Stimulated activated naive B cell treated with anti-CD40 and anti-IgM and Interleukin-4, amounts not matched to agents 10 μg/mL and 1 μg/mL and 100 μg/mL, for 72 hours (primary cell): ENCODE results near the gene GH2.
"Not testable (repeated sequence)": the region's sequence is repeated elsewhere in the genome, so short reads cannot be mapped to it uniquely, and the experiment has no call there.

Experiments
- ATAC-seq, 2 donors: fragments of 150-1000 bp; cut with Tn5 transposase; replicated peaks; 2 replicates each; pipeline ENCODE4 v1.10.0; 2021; ENCODE audit warnings: moderate library complexity in 1 of 2
- DNase-seq: peaks from one replicate; pipeline ENCODE4 v3.0.0; 2021
- H3K27ac Mint-ChIP-seq: one replicate; pipeline ENCODE4 v1.8.0; 2022; ENCODE audit warnings: mild to moderate bottlenecking, mixed read lengths
- H3K27me3 Mint-ChIP-seq, 2 donors: one replicate each; pipeline ENCODE4 v1.8.0; 2022; ENCODE audit warnings: mixed read lengths in 2 of 2
- H3K36me3 Mint-ChIP-seq, 2 donors: one replicate each; pipeline ENCODE4 v1.8.0; 2022; ENCODE audit warnings: mixed read lengths in 2 of 2, mild to moderate bottlenecking in 1 of 2
- H3K4me1 Mint-ChIP-seq, 2 donors: one replicate each; pipeline ENCODE4 v1.8.0; 2022; ENCODE audit warnings: mixed read lengths in 2 of 2, mild to moderate bottlenecking in 1 of 2
- H3K4me3 Mint-ChIP-seq, 2 donors: one replicate each; pipeline ENCODE4 v1.8.0; 2022; ENCODE audit warnings: mild to moderate bottlenecking in 2 of 2, mixed read lengths in 2 of 2, moderate library complexity in 1 of 2
- H3K9me3 Mint-ChIP-seq, 2 donors: one replicate each; pipeline ENCODE4 v1.8.0; 2022; ENCODE audit warnings: mixed read lengths in 2 of 2, mild to moderate bottlenecking in 1 of 2

GH2 gene

DNA sequence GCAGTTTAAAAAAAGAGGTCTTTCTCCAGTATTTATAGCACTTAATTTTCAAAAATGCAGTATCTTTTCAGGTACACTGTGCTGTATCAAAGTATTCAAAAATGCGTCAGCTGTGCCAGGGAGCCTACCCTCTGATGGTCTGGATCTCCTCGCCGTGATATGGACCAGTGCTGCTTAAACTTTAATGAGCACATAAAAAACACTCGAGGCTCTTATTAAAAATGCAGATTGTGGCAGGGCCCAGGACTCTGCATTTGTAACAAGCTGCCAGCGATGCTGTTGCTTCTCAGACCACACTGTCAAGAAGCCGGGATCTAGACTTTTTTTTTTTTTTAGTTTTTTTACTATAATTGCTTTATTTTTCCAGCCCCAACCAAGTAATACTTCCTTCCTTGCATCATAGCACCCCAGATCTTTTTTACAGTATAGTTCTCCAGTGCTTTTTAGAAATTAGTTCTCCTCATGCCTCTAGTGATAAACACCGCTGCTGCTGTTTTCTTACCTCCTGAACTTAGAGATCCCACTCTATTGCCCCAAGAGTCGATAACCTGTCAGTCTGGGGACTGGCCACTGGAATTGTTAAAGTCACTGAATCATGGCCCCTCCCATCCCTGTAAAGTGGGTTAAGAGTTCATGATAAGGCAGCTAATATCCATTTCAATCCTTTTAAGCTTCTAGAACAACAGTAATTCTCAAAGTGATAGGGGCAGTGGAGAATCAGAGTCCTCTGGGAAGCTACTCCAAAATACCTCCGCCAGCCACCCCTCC is 37.6 kb downstream of the GH2 start:
- no peak for DNase-seq

DNA sequence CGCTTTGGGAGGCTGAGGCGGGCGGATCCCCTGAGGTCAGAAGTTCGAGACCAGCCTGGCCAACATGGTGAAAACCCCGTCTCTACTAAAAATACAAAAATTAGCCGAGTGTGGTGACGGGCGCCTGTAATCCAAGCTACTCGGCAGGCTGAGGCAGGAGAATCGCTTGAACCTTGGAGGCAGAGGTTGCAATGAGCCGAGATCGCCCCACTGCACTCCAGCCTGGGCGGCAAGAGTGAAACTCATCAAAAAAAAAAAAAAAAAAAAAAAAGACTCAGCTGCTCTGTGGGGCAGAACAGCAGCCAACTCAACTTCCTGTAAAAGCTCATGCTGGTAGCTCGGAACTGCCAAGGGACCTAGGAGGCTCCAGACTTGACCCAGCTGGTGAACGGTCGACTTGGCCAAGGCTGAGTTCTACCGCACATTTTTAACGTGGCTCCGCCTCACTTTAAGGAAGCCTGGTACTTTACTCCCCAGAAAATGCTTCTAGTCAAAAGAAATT is 38.3 kb downstream of the GH2 start:
- DNase-seq: peak; percentile 58
- peak; percentile 55 for ATAC-seq
- peaks cover 26 to 54% of the 10 kb centered on the region in 2 donors for H3K4me1 Mint-ChIP-seq

More for the DNA sequence above, 37.6 kb downstream of the GH2 start:
- Mint-ChIP-seq H3K9me3 (peaks cover 0 to 8% of the 10 kb centered on the region in 2 donors), H3K4me3 (peak overlapping the region; percentile 88 to 97), H3K27ac (peak overlapping the region; percentile 98), H3K27me3 (no peaks in the 10 kb centered on the region), H3K36me3 (peaks cover 11 to 13% of the 10 kb centered on the region in 2 donors), H3K4me1 (peaks cover 25 to 54% of the 10 kb centered on the region in 2 donors)
- no peak for ATAC-seq

DNA sequence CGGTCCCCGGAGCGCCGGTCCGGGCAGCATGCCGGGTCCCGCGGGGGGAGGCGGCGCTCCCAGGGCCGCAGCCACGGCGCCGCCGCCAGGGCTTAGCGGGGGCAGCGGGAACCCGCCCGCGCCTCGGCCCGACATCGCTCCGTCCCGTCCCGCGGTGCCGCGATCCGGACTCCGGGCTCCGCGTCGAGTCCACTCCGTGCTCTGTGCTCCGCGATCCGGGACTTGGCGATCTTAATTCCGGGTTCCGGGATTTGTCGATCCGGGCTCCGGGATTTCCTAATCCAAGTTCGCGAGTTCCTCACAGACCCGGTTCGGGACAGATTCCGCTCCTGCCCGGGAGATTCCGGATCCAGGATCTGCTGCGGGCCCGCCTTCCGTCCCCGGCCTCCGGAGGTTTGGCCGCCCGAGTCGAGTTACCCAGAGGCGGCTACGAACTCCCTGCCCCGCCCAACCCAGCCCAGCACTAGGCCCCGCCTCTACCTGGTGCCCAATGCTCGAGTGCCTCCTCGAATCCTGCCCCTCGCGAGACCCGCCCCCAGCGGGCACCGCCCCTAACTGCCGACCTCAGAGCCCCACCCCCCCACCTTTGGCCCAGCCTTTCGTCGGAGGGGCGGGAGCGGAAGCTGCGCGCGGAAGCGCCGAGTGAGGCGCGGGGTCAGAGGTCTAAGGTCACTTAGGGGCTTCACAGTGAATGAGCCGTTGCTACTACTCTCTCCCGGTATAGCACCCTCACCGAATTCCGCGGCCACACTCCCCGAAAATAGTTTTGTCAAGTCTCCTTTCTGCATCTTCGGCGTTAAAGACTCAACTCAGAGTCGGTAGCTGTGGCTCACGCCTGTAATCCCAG is 39.0 kb downstream of the GH2 start, which contains the start of gene SMARCD2:
Gene SMARCD2 (minus strand): TSS at position 146 of the 847 bp plus-strand sequence. CDS start 11 bp downstream, at position 135.
- peak within 1 kb of the TSS; percentile 98 for H3K27ac Mint-ChIP-seq
- H3K36me3 Mint-ChIP-seq: peaks cover 5 to 10% of the 10 kb centered on the region in 2 donors
- peaks cover 26 to 54% of the 10 kb centered on the region in 2 donors for H3K4me1 Mint-ChIP-seq
- DNase-seq (peak; percentile 97), ATAC-seq (peak; percentile 85 to 89)
- no peaks in the 10 kb centered on the region for H3K9me3 Mint-ChIP-seq
- peak within 1 kb of the TSS; percentile 96 to 97 for H3K4me3 Mint-ChIP-seq
- no peaks in the 10 kb centered on the region for H3K27me3 Mint-ChIP-seq

More for the DNA sequence above, 38.3 kb downstream of the GH2 start:
- H3K27me3 Mint-ChIP-seq, H3K36me3 Mint-ChIP-seq, H3K9me3 Mint-ChIP-seq: not testable (repeated sequence)
- Mint-ChIP-seq H3K4me3 (peak overlapping the region; percentile 88 to 97), H3K27ac (peak overlapping the region; percentile 98)

DNA sequence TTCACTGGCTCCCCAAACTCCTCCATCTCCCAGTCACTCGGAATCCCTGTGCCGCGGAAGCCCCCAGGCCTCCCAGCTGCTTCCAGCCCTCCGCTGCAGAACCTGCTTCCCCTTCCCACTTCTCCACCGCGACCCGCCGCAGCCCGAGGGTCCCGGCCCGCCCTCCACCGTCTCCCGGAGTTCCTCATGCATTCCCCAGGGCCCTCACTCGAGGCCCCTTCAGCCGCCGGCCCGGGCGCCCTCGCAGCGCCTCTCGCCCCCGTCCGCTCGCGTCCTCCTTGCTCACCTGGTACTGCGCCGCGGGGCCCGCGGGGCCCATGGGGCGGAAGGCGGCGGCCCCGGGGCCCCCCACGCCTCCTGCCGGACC is 39.6 kb downstream of the GH2 start:
- H3K4me3 Mint-ChIP-seq: peak overlapping the region; percentile 96 to 97
- H3K9me3 Mint-ChIP-seq: no peaks in the 10 kb centered on the region
- peak; percentile 40 to 47 for ATAC-seq
- peak overlapping the region; percentile 95 for H3K27ac Mint-ChIP-seq
- no peak for DNase-seq
- peaks cover 7 to 11% of the 10 kb centered on the region in 2 donors for H3K36me3 Mint-ChIP-seq
- peaks cover 26 to 56% of the 10 kb centered on the region in 2 donors for H3K4me1 Mint-ChIP-seq
- H3K27me3 Mint-ChIP-seq: no peaks in the 10 kb centered on the region

DNA sequence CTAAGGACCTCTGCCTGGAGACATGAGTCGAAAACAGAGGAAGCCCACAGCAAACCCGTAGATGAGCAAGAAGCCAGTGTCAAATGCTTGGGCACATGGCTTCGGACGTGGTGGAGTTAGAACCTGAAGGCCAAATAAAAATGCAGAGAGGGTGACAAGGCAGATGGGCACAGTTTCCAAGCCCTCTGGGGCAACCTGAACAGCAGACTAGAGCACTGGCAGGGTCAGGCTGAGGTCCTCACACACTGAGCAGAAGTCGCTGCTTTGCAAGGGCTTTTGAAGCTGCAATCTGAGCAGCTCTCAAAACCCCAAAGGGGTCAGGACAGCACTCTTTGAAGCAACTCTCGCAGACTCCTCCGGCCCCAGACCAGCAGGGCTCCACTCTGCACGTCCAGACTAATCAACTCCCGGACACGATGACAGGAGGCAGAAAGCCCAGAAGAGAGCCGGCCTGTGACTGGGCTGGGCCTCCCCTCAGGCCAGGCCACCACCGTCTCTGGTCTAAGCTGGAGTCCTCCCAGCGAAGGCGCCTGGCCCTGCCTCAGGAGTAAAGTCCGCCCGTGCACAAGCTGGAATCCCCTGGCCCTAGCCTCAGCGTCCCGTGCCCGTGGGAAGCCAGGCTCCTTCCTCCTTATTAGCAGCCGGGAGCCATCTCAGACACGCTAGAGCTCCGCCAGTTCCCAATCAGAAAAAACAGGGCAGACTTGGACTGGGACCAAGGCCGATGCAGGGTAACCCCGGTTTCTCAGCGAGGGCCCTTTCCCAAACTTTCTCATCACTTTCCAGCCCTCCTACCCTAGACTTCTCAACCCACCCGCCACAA is 40.2 kb downstream of the GH2 start:
- no peak for ATAC-seq
- DNase-seq: no peak

DNA sequence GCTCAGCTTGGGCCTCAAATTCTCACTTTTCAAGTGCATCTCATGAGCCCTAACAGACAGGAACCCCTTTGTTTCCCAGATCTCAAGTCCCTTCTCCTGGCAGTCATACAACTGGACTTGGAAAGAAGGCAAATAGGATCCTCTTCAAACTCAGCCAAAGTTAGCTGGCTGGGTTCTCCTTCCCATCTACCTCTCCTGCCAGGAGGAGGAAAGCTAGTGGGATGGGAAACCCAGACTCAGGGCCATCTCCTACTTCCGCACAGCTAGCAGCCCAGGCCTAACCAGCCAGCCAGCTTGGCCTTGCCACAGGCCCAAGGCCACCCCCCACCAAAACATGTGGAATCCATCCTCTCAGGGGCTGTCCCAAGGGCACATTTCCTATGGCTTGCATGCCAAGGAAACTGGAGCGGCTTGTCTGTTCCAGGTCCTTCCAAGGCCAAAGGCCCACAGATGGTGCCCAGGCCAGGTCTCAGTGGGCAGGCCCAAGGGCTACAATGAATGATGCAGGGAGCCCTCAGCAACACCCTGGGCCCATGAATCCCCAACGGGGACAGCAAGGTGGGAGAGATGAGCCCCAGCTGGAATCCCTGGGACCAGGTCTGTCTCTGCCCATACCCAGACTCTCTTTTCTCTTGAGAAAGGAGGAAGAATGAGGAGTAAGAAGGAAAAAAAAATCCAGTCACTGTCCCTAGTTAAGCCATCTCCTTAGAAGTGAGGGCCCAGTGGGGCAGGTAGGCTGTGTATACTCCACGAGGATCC is 41.0 kb downstream of the GH2 start:
- H3K36me3 Mint-ChIP-seq: peaks cover 14% of the 10 kb centered on the region in 2 donors
- ATAC-seq (no peak), DNase-seq (no peak)
- peak overlapping the region; percentile 56 for H3K27ac Mint-ChIP-seq
- peaks cover 28 to 62% of the 10 kb centered on the region in 2 donors for H3K4me1 Mint-ChIP-seq
- H3K4me3 Mint-ChIP-seq: peak overlapping the region; percentile 96 to 97
- no peaks in the 10 kb centered on the region for H3K27me3 Mint-ChIP-seq
- no peaks in the 10 kb centered on the region for H3K9me3 Mint-ChIP-seq

More for the DNA sequence above, 40.2 kb downstream of the GH2 start:
- Mint-ChIP-seq H3K9me3 (no peaks in the 10 kb centered on the region), H3K27me3 (no peaks in the 10 kb centered on the region), H3K27ac (peak overlapping the region; percentile 95), H3K4me3 (peak overlapping the region; percentile 96 to 97), H3K4me1 (peaks cover 28 to 59% of the 10 kb centered on the region in 2 donors), H3K36me3 (peaks cover 11 to 14% of the 10 kb centered on the region in 2 donors)

DNA sequence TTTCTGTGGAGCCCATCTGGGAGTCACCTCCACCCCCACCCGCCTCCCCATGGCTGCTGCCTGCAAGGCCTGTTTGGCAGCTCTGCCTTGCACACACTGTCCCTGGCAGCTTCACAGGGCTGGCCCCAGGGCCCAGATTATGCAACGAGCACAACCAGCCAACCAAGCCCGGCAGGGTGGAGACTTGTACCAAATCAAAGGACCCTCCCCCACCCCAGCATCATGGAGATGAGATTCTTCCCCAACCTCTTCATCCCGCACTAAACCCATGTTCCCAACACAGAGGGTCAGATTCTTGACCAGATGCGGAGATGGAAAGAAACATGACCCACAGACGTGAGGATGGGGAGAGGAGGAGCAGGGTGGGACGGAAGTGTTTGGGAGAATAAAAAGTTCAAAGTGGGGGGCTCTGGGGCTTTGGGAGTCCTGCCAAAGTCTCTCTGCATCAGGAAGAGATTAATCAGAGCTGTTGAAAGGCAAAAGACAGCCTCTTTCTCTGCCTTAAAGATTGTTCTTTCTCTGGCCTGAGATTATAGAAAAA is 43.0 kb downstream of the GH2 start:
- Mint-ChIP-seq H3K9me3 (no peaks in the 10 kb centered on the region), H3K27me3 (no peaks in the 10 kb centered on the region), H3K4me3 (peak overlapping the region in 1 of 2 donors; percentile 13), H3K27ac (no peak overlapping the region), H3K36me3 (peaks cover 29 to 32% of the 10 kb centered on the region in 2 donors), H3K4me1 (peaks cover 29 to 74% of the 10 kb centered on the region in 2 donors)
- no peak for ATAC-seq
- no peak for DNase-seq

DNA sequence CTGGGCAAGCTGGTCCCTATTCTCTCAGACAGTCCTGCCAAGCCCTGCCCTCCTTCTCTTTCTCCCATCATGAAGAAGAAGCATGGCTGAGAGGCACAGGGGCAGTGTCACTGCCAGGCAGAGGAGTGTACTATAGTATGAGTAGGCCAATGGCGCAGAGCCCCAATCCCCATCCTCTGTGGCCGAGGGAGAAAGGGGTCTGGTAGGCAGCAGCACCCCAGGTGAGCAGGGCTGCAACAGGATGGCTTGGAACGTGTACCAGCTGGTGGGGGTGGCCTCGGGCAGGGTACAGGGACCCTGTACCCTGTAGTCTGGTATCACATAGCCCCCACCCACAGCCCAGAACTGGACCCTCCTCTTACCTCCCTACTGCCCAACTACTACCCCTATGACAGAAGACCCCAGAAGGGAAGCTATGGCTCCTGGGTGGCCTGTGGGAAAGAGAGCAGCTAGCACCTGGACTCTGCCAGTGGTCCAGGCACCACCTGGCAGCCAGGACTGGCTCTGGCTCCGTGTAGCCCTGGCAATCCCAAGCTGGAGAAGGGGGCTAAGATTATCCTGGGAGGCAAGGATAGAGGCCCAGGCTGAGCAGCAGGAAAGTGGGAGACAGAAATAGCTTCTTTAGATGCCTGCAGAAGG is 43.7 kb downstream of the GH2 start:
- Mint-ChIP-seq H3K27me3 (no peaks in the 10 kb centered on the region), H3K4me1 (peaks cover 29 to 71% of the 10 kb centered on the region in 2 donors), H3K9me3 (no peaks in the 10 kb centered on the region), H3K36me3 (peaks cover 34 to 38% of the 10 kb centered on the region in 2 donors), H3K27ac (peak overlapping the region; percentile 79), H3K4me3 (no peak overlapping the region)
- ATAC-seq (no peak), DNase-seq (no peak)

DNA sequence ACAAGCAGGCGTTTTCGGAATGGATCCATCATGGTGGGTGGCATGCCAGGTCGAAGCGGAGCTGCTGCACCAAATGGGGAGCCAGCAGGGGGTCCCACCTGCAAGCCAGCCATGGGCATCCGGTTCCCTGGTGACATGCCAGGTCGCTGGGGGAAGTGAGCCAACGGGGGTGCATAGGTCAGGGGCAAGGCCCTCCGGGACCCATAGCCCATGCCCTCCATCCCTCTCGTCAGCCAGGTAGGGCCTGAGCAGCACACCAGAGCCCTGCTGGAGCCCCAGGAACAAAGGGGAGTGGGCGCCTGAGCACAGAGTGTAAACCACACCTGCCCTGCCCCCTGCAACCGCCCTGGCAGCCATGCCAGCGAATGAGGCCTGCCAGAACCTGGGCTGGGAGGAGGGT is 44.3 kb downstream of the GH2 start:
- ATAC-seq (no peak), DNase-seq (no peak)
- no peaks in the 10 kb centered on the region for H3K27me3 Mint-ChIP-seq
- peaks cover 29 to 70% of the 10 kb centered on the region in 2 donors for H3K4me1 Mint-ChIP-seq
- no peak overlapping the region for H3K4me3 Mint-ChIP-seq
- H3K36me3 Mint-ChIP-seq: peaks cover 34 to 38% of the 10 kb centered on the region in 2 donors
- no peaks in the 10 kb centered on the region for H3K9me3 Mint-ChIP-seq
- H3K27ac Mint-ChIP-seq: no peak overlapping the region

DNA sequence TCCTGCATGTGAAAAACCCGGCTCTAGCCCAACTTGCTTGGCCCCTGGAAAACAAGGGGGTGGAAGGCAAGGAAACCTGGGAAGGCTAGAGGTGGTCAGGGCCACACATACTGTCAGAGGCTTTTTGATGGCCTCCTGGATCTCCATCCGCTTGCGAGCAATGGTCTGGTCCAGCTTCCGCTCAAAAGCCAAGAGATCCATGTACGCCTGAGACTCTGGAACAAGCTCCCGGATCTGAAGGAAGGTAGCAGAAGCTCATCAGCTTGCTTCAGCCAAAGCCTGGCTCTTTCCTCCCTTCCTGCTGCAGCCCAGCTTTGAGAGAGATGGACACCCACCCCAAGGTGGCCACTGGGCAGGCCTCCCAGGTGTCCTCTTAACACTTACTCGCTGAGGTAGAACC is 44.9 kb downstream of the GH2 start:
- DNase-seq: no peak
- Mint-ChIP-seq H3K27me3 (no peaks in the 10 kb centered on the region), H3K9me3 (no peaks in the 10 kb centered on the region), H3K27ac (no peak overlapping the region), H3K4me3 (no peak overlapping the region), H3K4me1 (peaks cover 29 to 68% of the 10 kb centered on the region in 2 donors), H3K36me3 (peaks cover 38 to 42% of the 10 kb centered on the region in 2 donors)
- ATAC-seq: no peak

DNA sequence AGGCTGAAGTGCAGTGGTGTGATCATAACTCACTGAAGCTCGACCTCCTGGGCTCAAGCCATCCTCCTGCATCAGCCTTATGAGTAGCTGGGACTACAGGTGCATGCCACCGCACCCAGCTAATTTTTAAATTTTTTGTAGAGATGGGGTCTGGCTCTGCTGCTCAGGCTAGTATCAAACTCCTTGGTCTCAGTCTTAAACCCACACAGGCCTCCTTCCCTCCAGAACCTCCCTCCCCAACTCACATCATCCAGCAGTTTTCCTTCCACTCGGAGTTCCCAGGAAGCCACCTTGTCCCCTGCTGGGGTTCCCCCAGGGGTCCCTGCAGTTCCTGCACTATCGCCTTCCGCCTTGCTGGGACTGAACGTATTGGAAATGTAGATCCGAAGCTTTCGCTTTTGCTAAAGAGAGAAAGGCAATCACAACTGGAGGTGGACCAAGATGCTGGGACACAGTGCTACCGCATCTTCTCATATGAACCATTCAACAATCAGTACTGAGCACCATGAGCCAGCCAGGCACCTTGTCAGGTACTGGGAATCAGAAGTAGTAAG is 46.5 kb downstream of the GH2 start:
- Mint-ChIP-seq H3K36me3 (peaks cover 45 to 56% of the 10 kb centered on the region in 2 donors), H3K4me3 (peak overlapping the region in 1 of 2 donors; percentile 57), H3K9me3 (no peaks in the 10 kb centered on the region), H3K27me3 (no peaks in the 10 kb centered on the region), H3K27ac (peak overlapping the region; percentile 88), H3K4me1 (peaks cover 27 to 63% of the 10 kb centered on the region in 2 donors)
- ATAC-seq (no peak), DNase-seq (no peak)

DNA sequence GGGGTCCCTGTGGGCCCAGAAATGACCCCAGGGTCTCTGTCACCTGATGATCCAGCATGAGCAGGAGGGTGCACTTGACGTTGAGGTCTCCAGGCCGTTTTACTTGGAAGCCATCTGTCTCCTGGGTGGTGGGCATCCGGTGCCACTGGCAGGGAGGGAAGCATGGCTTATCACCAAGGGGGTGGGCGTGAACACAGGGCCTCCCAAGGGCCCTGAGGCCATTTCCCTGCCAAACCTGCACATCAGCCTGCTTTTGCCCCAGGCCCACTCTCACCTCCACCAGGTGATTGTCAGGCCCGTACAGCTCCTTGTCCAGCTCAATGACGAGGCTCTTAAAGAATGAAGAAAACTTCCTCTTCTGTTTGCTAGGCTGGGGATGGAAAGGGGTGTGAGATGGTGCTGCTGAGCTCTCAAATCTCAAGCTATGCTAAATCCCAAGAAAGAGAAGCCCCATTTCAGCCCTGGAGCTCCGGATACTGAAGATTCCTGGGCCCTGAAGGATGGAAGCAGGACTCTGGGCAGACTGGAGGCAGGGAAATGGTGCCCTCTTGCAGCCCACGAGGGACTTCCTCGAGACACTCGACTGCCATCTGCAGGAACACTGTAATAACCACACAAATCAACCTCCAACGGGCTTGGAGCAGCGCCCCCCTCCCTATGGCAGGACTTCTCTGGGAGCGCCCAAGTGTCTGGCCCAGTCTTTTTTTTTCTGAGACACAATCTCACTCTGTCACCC is 47.1 kb downstream of the GH2 start:
- Mint-ChIP-seq H3K27me3 (no peaks in the 10 kb centered on the region), H3K27ac (peak overlapping the region; percentile 76), H3K9me3 (no peaks in the 10 kb centered on the region), H3K4me1 (peaks cover 30 to 67% of the 10 kb centered on the region in 2 donors), H3K4me3 (no peak overlapping the region), H3K36me3 (peaks cover 52 to 62% of the 10 kb centered on the region in 2 donors)
- peak; percentile 85 to 86 for ATAC-seq
- peak; percentile 35 for DNase-seq
